ENCODE measurements around the gene EARS2. TPM values are rescaled to one million over a fixed set of nuclear protein-coding genes. Genes with fewer than 3 reads are reported as not detected.

Gene EARS2
- total RNA-seq, 4 donors from 2014 or later = 16.8 to 27.1 (median 20.7) TPM

- no peak for TF ChIP-seq POLR2A (IDR thresholded peaks at IDR 0.05)
- no peak for TF ChIP-seq CTCF (IDR thresholded peaks at IDR 0.05)
- intact Hi-C loops (cut with DNase I; ENCODE audit: low total_unique reads) = no loop called here
- H3K4me3 ChIP-seq (ENCODE audit: low read depth, poor library complexity, severe bottlenecking) = no peak overlapping the region
- no peak for DNase-seq (ENCODE audit: low spot score in 2 of 2)
- WGBS, 2 donors = 94 to 98% methylated on average over 3 of the region's 3 CpGs
Observed at GRCh38 chr16:23479138-23479537, 78.0 kb downstream of the EARS2 start.

- TF ChIP-seq CTCF (IDR thresholded peaks at IDR 0.05) (no peak), POLR2A (IDR thresholded peaks at IDR 0.05) (no peak)
- WGBS, 2 donors = 100% methylated on average over 3 of the region's 3 CpGs
- DNase-seq (ENCODE audit: low spot score in 2 of 2) = no peak
- intact Hi-C loops (cut with DNase I; ENCODE audit: low total_unique reads) = no loop called here
- H3K4me3 ChIP-seq (ENCODE audit: low read depth, poor library complexity, severe bottlenecking) = no peak overlapping the region
Observed at GRCh38 chr16:23478566-23478965, 78.6 kb downstream of the EARS2 start.

GRCh38 chr16:23476289-23476688 is 80.9 kb downstream of the EARS2 start:
- DNase-seq (ENCODE audit: low spot score in 2 of 2) = no peak
- 97 to 98% methylated on average over 1 of the region's 1 CpG for WGBS, 2 donors
- intact Hi-C loops (cut with DNase I; ENCODE audit: low total_unique reads) = no loop called here
- no peak overlapping the region for H3K4me3 ChIP-seq (ENCODE audit: low read depth, poor library complexity, severe bottlenecking)
- TF ChIP-seq POLR2A (IDR thresholded peaks at IDR 0.05) (no peak), CTCF (IDR thresholded peaks at IDR 0.05) (no peak)

Other genes with a start within 250 kb of the EARS2 start
- 10 to 100 TPM; 17.5 to 22.6 (median 18.0) TPM for gene COG7, start 104.2 kb downstream of the EARS2 start, total RNA-seq
- gene GGA2, start 46.9 kb downstream of the EARS2 start, total RNA-seq = 10 to 100 TPM; 40.7 to 80.4 (median 61.4) TPM
- 10 to 100 TPM; 32.5 to 61.3 (median 42.7) TPM for gene UBFD1, start 377 bp upstream of the EARS2 start, total RNA-seq
- gene NDUFAB1, start 39.0 kb upstream of the EARS2 start, total RNA-seq = 10 to 100 TPM; 47.8 to 77.8 (median 56.7) TPM
- gene PALB2, start 84.0 kb upstream of the EARS2 start, total RNA-seq = 10 to 100 TPM; 10.9 to 16.3 (median 13.0) TPM
- 10 to 100 TPM; 37.4 to 54.0 (median 46.7) TPM for gene DCTN5, start 84.1 kb upstream of the EARS2 start, total RNA-seq
- gene PLK1, start 121.5 kb upstream of the EARS2 start, total RNA-seq = 1 to 10 TPM; 2.4 to 5.9 (median 4.4) TPM
- gene ERN2, start 155.9 kb upstream of the EARS2 start, total RNA-seq = 1 to 10 TPM in 1 of 4 donors, under 1 TPM in 3; 0.25 to 2.4 (median 0.49) TPM
- 100 to 1,000 TPM; 120 to 176 (median 134) TPM for gene CHP2, start 197.7 kb upstream of the EARS2 start, total RNA-seq

Measured in lower leg skin (tissue), 4 donors.